GM18870 (cell line): ENCODE results near the gene PRDM15.

Experiments used
- ATAC-seq: cut with Tn5 transposase; IDR thresholded peaks from one replicate; pipeline ENCODE4 v1.9.1; 2021; ENCODE audit warnings: moderate library complexity; ENCODE audit not compliant: unreplicated experiment

PRDM15 gene

GRCh38 chr21:41864311-41865001 lies 14.7 kb downstream of the PRDM15 start:
- no peak for ATAC-seq

- ATAC-seq, result no peak
Measured at GRCh38 chr21:41863439-41863740, 15.8 kb downstream of the PRDM15 start.

GRCh38 chr21:41861987-41862386 lies 17.2 kb downstream of the PRDM15 start:
- no peak for ATAC-seq

GRCh38 chr21:41861255-41861654 lies 17.9 kb downstream of the PRDM15 start:
- ATAC-seq, result no peak

- ATAC-seq, result no peak
Measured at GRCh38 chr21:41859297-41859980, 19.7 kb downstream of the PRDM15 start.

- no peak for ATAC-seq
Measured at GRCh38 chr21:41858466-41859296, 20.5 kb downstream of the PRDM15 start.

- no peak for ATAC-seq
Measured at GRCh38 chr21:41857771-41858300, 21.3 kb downstream of the PRDM15 start.

- ATAC-seq, result no peak
Measured at GRCh38 chr21:41856572-41856971, 22.6 kb downstream of the PRDM15 start.

- no peak for ATAC-seq
Measured at GRCh38 chr21:41854426-41854995, 24.6 kb downstream of the PRDM15 start.

GRCh38 chr21:41852929-41853320 lies 26.2 kb downstream of the PRDM15 start:
- ATAC-seq, result no peak

GRCh38 chr21:41852151-41852928 lies 26.8 kb downstream of the PRDM15 start:
- ATAC-seq, result no peak

- no peak for ATAC-seq
Measured at GRCh38 chr21:41851090-41851790, 27.9 kb downstream of the PRDM15 start.

- no peak for ATAC-seq
Measured at GRCh38 chr21:41850085-41850484, 29.1 kb downstream of the PRDM15 start.

GRCh38 chr21:41848958-41849580 lies 30.1 kb downstream of the PRDM15 start:
- ATAC-seq, result no peak

- ATAC-seq, result no peak
Measured at GRCh38 chr21:41848533-41848932, 30.6 kb downstream of the PRDM15 start.

- ATAC-seq, result no peak
Measured at GRCh38 chr21:41847066-41847804, 31.9 kb downstream of the PRDM15 start.

- ATAC-seq, result no peak
Measured at GRCh38 chr21:41846536-41846935, 32.6 kb downstream of the PRDM15 start.

- ATAC-seq, result no peak
Measured at GRCh38 chr21:41846033-41846317, 33.2 kb downstream of the PRDM15 start.
